IMR-90 (cell line): ENCODE measurements around the gene DIAPH2. TPM values are rescaled to one million over a fixed set of nuclear protein-coding genes. Genes with fewer than 3 reads are reported as not detected.
A peak's percentile ranks its signal among the peaks of the same experiment; 100 is the strongest.

Experiments used
- ATAC-seq: fragments of 200-7000 bp; cut with Tn5 transposase; 2 replicates; pipeline ENCODE4 v1.9.1; 2020; ENCODE audit warnings: low read depth, mild to moderate bottlenecking, moderate library complexity
- BruUV-seq: library from RNA; stranded (reverse); fragments of 400-500 nt; replicated peaks from 2 replicates; lab custom pipeline; 2021; lab: Mats Ljungman, UMichigan
- CTCF ChIA-PET: fragments of 300-600 bp; formaldehyde crosslinking; extraction: SDS; loops from one replicate; lab custom pipeline; 2021; ENCODE audit warnings: antibody characterized with exemption; lab: Yijun Ruan, JAX
- POLR2A ChIA-PET: fragments of 300-600 bp; sonication (Branson Sonifier 250); formaldehyde crosslinking; loops from one replicate; lab custom pipeline; 2022; ENCODE audit warnings: antibody characterized with exemption; ENCODE audit not compliant: unreplicated experiment; lab: Charles Lee
- DNase-seq: peaks from one replicate; pipeline ENCODE4 v3.0.0; 2013
- H2AFZ ChIP-seq: replicated peaks from 2 replicates; pipeline ENCODE3; 2013; ENCODE audit warnings: low read length, mild to moderate bottlenecking; ENCODE audit not compliant: poor library complexity
- H2AK5ac ChIP-seq: 2 replicates; pipeline ENCODE4 v1.6.1; 2013; ENCODE audit warnings: low read depth, low read length, inconsistent platforms
- H2AK9ac ChIP-seq: replicated peaks from 2 replicates; pipeline ENCODE3; 2013; ENCODE audit warnings: mild to moderate bottlenecking, low read depth, low read length, moderate library complexity; ENCODE audit not compliant: poor library complexity
- H2BK120ac ChIP-seq: 2 replicates; pipeline ENCODE4 v1.6.1; 2013; ENCODE audit warnings: low read depth, low read length, inconsistent platforms
- H2BK15ac ChIP-seq: 3 replicates; pipeline ENCODE4 v1.6.1; 2013; ENCODE audit warnings: low read depth, low read length, inconsistent platforms
- H2BK20ac ChIP-seq: 2 replicates; pipeline ENCODE4 v1.6.1; 2013; ENCODE audit warnings: low read depth, mild to moderate bottlenecking, inconsistent platforms, low read length, moderate library complexity
- H2BK5ac ChIP-seq: 2 replicates; pipeline ENCODE4 v1.6.1; 2013; ENCODE audit warnings: mild to moderate bottlenecking, low read depth, low read length, inconsistent platforms; ENCODE audit not compliant: poor library complexity, severe bottlenecking
- H3K14ac ChIP-seq: replicated peaks from 2 replicates; pipeline ENCODE4 v1.6.1; 2013; ENCODE audit warnings: low read depth, low read length, inconsistent platforms
- H3K18ac ChIP-seq: 2 replicates; pipeline ENCODE4 v1.6.1; 2013; ENCODE audit warnings: low read depth, low read length, control low read depth
- H3K23ac ChIP-seq: 2 replicates; pipeline ENCODE4 v1.6.1; 2013; ENCODE audit warnings: low read depth, low read length, inconsistent platforms
- H3K27ac ChIP-seq: 2 replicates; pipeline ENCODE4 v1.5.1; 2013; ENCODE audit warnings: mild to moderate bottlenecking, control low read depth, low read length; ENCODE audit not compliant: insufficient read depth
- H3K27me3 ChIP-seq: 2 replicates; pipeline ENCODE4 v1.6.1; 2013; ENCODE audit warnings: low read length; ENCODE audit not compliant: control insufficient read depth, insufficient read depth
- H3K36me3 ChIP-seq: 2 replicates; pipeline ENCODE4 v1.6.1; 2013; ENCODE audit warnings: low read length, mixed read lengths; ENCODE audit not compliant: control insufficient read depth, insufficient read depth
- H3K4ac ChIP-seq: 2 replicates; pipeline ENCODE4 v1.6.1; 2013; ENCODE audit warnings: low read depth, low read length, inconsistent platforms
- H3K4me1 ChIP-seq: 2 replicates; pipeline ENCODE4 v1.6.1; 2013; ENCODE audit warnings: low read length, mixed read lengths; ENCODE audit not compliant: control insufficient read depth, insufficient read depth
- H3K4me2 ChIP-seq: 2 replicates; pipeline ENCODE4 v1.6.1; 2013; ENCODE audit warnings: low read depth, mild to moderate bottlenecking, control low read depth, low read length, moderate library complexity
- H3K4me3 ChIP-seq: 2 replicates; pipeline ENCODE4 v1.5.1; 2013; ENCODE audit warnings: low read depth, mild to moderate bottlenecking, control low read depth, low read length, moderate library complexity; ENCODE audit not compliant: insufficient read depth
- H3K56ac ChIP-seq: 2 replicates; pipeline ENCODE4 v1.6.1; 2013; ENCODE audit warnings: low read length, inconsistent platforms; ENCODE audit not compliant: insufficient read depth; ENCODE audit errors: extremely low read depth
- H3K79me1 ChIP-seq, 2 experiments: 2 replicates each; pipeline ENCODE4 v1.6.1; 2013; ENCODE audit warnings: low read length in 2 of 2, inconsistent platforms in 1 of 2, low read depth in 1 of 2
- H3K9ac ChIP-seq: 2 replicates; pipeline ENCODE4 v1.6.1; 2013; ENCODE audit warnings: low read depth, low read length, control low read depth
- H3K9me1 ChIP-seq: 2 replicates; pipeline ENCODE4 v1.6.1; 2013; ENCODE audit warnings: low read length, inconsistent platforms; ENCODE audit not compliant: insufficient read depth
- H3K9me3 ChIP-seq: 2 replicates; pipeline ENCODE4 v1.6.1; 2013; ENCODE audit warnings: low read length; ENCODE audit not compliant: control insufficient read depth, insufficient read depth
- H4K20me1 ChIP-seq: 2 replicates; pipeline ENCODE4 v1.6.1; 2013; ENCODE audit warnings: low read length, inconsistent platforms; ENCODE audit not compliant: insufficient read depth
- H4K5ac ChIP-seq: 2 replicates; pipeline ENCODE4 v1.6.1; 2013; ENCODE audit warnings: mild to moderate bottlenecking, low read depth, low read length, control low read depth
- H4K8ac ChIP-seq, 2 experiments: 2 replicates each; pipeline ENCODE4 v1.6.1; 2013; ENCODE audit warnings: low read depth in 2 of 2, low read length in 2 of 2, control low read depth in 1 of 2, inconsistent platforms in 1 of 2
- H4K91ac ChIP-seq: 2 replicates; pipeline ENCODE4 v1.6.1; 2013; ENCODE audit warnings: low read depth, low read length, inconsistent platforms; ENCODE audit not compliant: insufficient read depth
- CTCF ChIP-seq: conservative IDR thresholded peaks from 2 replicates; pipeline ENCODE4 v1.5.1; 2012; ENCODE audit warnings: mild to moderate bottlenecking, low read depth, low read length, improper control_type of control experiment
- MAFK ChIP-seq: IDR thresholded peaks from 2 replicates; pipeline ENCODE4 v1.6.1; 2012; ENCODE audit warnings: low read depth, low read length, improper control_type of control experiment
- POLR2A ChIP-seq: IDR thresholded peaks from 2 replicates; pipeline ENCODE4 v1.6.1; 2012; ENCODE audit warnings: mild to moderate bottlenecking, low read depth, low read length
- RAD21 ChIP-seq: IDR thresholded peaks from 2 replicates; pipeline ENCODE4 v1.6.1; 2012; ENCODE audit warnings: low read length, improper control_type of control experiment
- SMC3 ChIP-seq: fragments of 150-350 bp; IDR thresholded peaks from 2 replicates; pipeline ENCODE4 v1.6.1; 2016; ENCODE audit warnings: low read depth, mild to moderate bottlenecking, antibody characterized with exemption, low read length, moderate library complexity
- WGBS, 2 experiments: methylation state at CpG; one replicate each; pipeline versions ENCODE4 v1.1.5 to v1.1.7; 2013; ENCODE audit warnings: missing lambda C conversion rate in 2 of 2; ENCODE audit not compliant: insufficient read length in 1 of 2; ENCODE audit errors: extremely low coverage in 2 of 2; 5-methylcytosine and 5-hydroxymethylcytosine counted together
- dilution Hi-C: fragments of 300-500 bp; cut with HindIII; formaldehyde crosslinking; loops from one replicate; pipeline ENCODE4 v1.14.3; 2018; ENCODE audit warnings: low sequenced_read_pairs; ENCODE audit not compliant: unreplicated experiment
- in situ Hi-C: fragments of 300-500 bp; cut with MboI; formaldehyde crosslinking; loops from 3 replicates; pipeline ENCODE4 v1.14.3; 2019; ENCODE audit warnings: low sequenced_read_pairs, inconsistent platforms, mixed read lengths
- intact Hi-C: fragments of 100-400 bp; cut with micrococcal nuclease; formaldehyde crosslinking; loops from 2 replicates; pipeline ENCODE4 v1.10.0; 2022
- polyA plus RNA-seq, 3 experiments: library from polyadenylated mRNA; depleted of rRNA; stranded (reverse); fragments of >200 nt; gene quantifications; 2 replicates each; pipeline ENCODE4 v1.2.3, GENCODE V29; 2012; ENCODE audit warnings: low replicate concordance in 1 of 3
- total RNA-seq: library from RNA; depleted of rRNA; stranded (reverse); fragments of >200 nt; gene quantifications from 2 replicates; pipeline ENCODE4 v1.2.3, GENCODE V29; 2012

Gene DIAPH2
- total and polyA plus RNA-seq, 2 of the 4 experiments (the other 2 are of a cell fraction): 3.6 to 19.9 TPM

GRCh38 chrX:96770315-96770714 lies 85.7 kb downstream of the DIAPH2 start:
- peak; percentile 18 for DNase-seq
- CTCF ChIA-PET: interaction anchor here (0.6 to 1.1 kb wide), 3 partner anchors 16 to 1526 kb away, joined by 3 to 4 read pairs (median 3); no protein-coding TSS in a partner anchor
- WGBS, 2 experiments: no CpG with 5 or more reads among the region's 2 CpGs

More at GRCh38 chrX:96770315-96770714, 85.7 kb downstream of the DIAPH2 start:
- H3K4me2 ChIP-seq: no peak overlapping the region
- H2AK9ac ChIP-seq: no peak overlapping the region
- no peak overlapping the region for H2BK15ac ChIP-seq
- H4K5ac ChIP-seq: no peak overlapping the region
- no peak overlapping the region for H3K14ac ChIP-seq
- no peaks in the 10 kb centered on the region for H3K36me3 ChIP-seq
- no peak overlapping the region for H3K23ac ChIP-seq
- intact Hi-C loops (loop anchor here (2.0 to 5.0 kb wide), 2 partner anchors 398 to 914 kb away; no protein-coding TSS in a partner anchor), dilution Hi-C loops (no loop called here), in situ Hi-C loops (loop anchor here (25.0 kb wide), 1 partner anchor 917 kb away; no protein-coding TSS in a partner anchor)
- no peak overlapping the region for H2AK5ac ChIP-seq
- H2BK20ac ChIP-seq: no peak overlapping the region
- H3K56ac ChIP-seq: no peak overlapping the region
- H2AFZ ChIP-seq: no peak overlapping the region
- no peak overlapping the region for H3K27ac ChIP-seq
- H3K9me1 ChIP-seq: no peaks in the 10 kb centered on the region
- no peak overlapping the region for H2BK120ac ChIP-seq
- POLR2A ChIA-PET: interaction anchor here (0.6 to 0.8 kb wide), 2 partner anchors 543 to 840 kb away, joined by 4 to 8 read pairs; no protein-coding TSS in a partner anchor
- no peak overlapping the region for H3K18ac ChIP-seq
- H3K27me3 ChIP-seq: no peaks in the 10 kb centered on the region
- no peaks in the 10 kb centered on the region for H3K9me3 ChIP-seq
- BruUV-seq: no TSS peak
- H3K4me1 ChIP-seq: no peaks in the 10 kb centered on the region
- TF ChIP-seq POLR2A (no peak), MAFK (no peak), SMC3 (peak; percentile 52), CTCF (peak; percentile 62), RAD21 (peak; percentile 72)
- no peak overlapping the region for H4K91ac ChIP-seq
- no peak overlapping the region for H2BK5ac ChIP-seq
- H4K8ac ChIP-seq: no peak overlapping the region
- no peak overlapping the region for H3K9ac ChIP-seq
- no peak for ATAC-seq
- no peak overlapping the region for H3K4me3 ChIP-seq
- 0 out of 4 replicates have a peak, but pooled peaks cover 0 to 4% of the 10 kb centered on the region in 2 experiments for H3K79me1 ChIP-seq
- no peak overlapping the region for H3K4ac ChIP-seq
- H4K20me1 ChIP-seq: no peaks in the 10 kb centered on the region
